OCI-LY3 (cell line): ENCODE data around the gene TWIST2.

ENCODE experiments used
- CTCF ChIP-seq: fragments of 200-600, 300-600 bp; sonication (generic); IDR thresholded peaks from 2 replicates; pipeline ENCODE4 v1.5.1; 2014; ENCODE audit warnings: antibody characterized with exemption, low read length, low read depth
- EZH2phosphoT487 ChIP-seq: fragments of 200-600 bp; shearing (Covaris generic); IDR thresholded peaks from 2 replicates; pipeline ENCODE4 v1.6.1; 2018; ENCODE audit warnings: antibody characterized with exemption, mixed run types, low read depth

DNA sequence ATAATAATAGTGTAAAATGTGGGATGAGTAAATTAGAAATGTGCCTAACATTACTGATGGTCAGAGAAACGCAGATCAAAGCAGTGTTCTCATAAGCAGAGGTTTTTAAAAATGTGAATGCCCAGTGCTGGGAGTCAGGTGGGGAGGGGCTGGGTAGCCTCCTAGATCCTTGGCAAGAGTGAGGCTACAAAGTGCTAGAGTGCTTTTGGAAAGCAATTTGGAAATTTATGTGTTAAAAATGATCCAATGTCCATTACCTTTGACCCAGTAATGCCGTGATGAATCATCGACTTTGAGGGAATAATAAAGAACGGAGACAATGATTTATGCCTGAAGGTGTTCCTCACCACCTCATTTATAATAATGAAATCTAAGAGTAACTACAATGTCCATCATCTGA, 44.9 kb upstream of the TWIST2 start:
- TF ChIP-seq CTCF (no peak), EZH2phosphoT487 (no peak)
